Ecto neural progenitor cell (in vitro differentiated cells): ENCODE results near the gene MTERF2.
A peak's percentile ranks its signal among the peaks of the same experiment; 100 is the strongest.

ENCODE experiments used
- DNase-seq: peaks from one replicate; pipeline ENCODE4 v3.0.0-alpha.2; 2018; ENCODE audit warnings: low spot score

Gene MTERF2

GRCh38 chr12:106994579-106995220 is 7.8 kb upstream of the MTERF2 start:
- no peak for DNase-seq

- DNase-seq: no peak
These were observed 900 bp upstream of the MTERF2 start for GRCh38 chr12:106987846-106988245.

- DNase-seq: no peak
These were observed 811 bp downstream of the MTERF2 start for GRCh38 chr12:106986135-106986534.

GRCh38 chr12:106985479-106985878 is 1.5 kb downstream of the MTERF2 start:
- no peak for DNase-seq

DNA sequence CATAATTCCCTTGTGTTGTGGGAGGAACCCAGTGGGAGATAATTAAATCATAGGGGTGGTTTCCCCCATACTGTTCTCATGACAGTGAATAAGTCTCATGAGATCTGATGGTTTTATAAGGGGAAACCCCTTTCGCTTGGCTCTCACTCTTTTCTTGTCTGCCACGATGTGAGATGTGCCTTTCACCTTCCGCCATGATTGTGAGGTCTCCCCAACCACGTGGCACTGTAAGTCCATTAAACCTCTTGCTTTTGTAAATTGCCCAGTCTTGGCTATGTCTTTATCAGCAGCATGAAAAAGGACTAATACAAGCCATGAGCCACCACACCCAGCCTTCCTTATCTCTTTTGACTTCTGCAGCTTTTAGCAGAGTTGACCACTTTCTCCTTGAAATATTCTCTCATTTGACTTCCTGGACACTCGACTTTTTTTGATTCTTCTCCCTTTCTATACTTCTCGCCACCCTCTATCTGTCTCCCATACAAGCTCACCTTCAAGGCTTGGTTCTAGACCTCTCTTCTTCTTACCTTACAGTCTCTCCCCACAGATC is 2.3 kb downstream of the MTERF2 start:
- no peak for DNase-seq

- no peak for DNase-seq
These were observed 4.7 kb downstream of the MTERF2 start for GRCh38 chr12:106982229-106982628.

DNA sequence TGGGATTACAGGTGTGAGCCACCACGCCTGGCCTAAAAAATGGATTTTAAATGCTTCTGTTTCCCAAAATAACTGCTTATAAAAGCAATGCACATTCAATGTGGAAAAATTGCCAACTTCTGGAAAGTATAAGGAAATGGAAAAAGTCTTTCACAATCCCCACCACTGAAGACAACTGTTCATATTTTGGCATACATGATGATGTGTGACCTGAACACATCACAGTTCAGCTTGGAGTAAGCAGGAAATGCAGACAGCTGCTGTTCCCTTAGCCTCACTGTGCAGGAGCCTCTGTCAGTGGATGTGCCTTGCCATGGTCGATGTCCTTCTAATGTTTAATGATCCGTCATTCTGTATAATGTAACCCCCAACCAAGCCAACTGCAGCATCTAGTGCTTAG is 5.2 kb downstream of the MTERF2 start:
- no peak for DNase-seq

- no peak for DNase-seq
These were observed 6.0 kb downstream of the MTERF2 start for GRCh38 chr12:106980944-106981343.

- DNase-seq: no peak
These were observed 8.7 kb downstream of the MTERF2 start for GRCh38 chr12:106978035-106978800.

DNA sequence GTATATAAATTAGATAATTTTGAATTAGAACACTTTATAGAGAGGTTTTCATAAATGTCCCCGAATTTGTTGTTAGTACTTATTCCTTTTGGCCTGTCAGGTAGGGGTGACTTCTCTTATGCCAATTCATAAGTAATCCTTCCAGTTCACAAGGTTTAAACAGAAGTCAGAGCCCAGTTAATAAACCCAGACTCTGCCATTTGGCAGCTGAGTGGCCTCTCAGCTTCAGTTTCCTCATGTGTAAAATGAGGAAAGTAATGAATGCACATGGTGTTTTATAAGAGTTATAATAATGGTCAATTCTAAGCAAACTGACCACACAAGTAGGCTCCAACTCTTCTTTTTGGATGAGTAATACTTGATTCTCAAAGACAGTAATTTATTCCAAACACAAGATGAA is 10.3 kb downstream of the MTERF2 start:
- no peak for DNase-seq

DNA sequence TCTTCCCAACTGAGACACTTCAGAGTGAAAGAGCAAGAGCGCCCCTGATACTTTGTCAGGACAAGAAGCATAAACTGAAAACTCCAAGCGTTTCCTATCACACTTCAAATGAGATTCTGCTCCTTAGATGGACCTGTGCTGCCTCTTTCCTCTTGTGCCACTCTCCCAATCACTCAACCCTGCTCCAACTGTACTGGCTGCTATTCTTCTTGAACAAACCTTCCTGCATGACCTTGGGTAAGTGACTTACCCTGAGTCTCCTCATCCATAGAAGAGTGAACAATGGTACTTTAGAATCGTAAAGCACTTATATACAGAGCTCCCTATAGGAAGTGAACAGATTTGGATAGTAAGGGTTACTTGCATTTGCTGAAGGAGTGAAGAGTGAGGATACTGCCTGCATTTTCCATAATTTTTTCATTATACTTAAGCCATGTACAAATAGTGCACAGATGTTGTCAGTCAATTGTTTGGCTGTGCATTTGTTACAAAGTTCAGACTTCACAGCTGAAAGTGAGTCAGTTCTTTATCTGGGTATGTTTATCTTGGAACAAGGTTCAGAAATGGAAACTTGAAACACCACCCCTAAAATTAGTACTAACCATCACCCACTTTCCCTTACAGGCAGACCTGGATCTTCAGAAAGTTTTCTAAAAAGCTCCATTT is 10.8 kb downstream of the MTERF2 start:
- no peak for DNase-seq

GRCh38 chr12:106975098-106975497 is 11.8 kb downstream of the MTERF2 start:
- DNase-seq: no peak

DNA sequence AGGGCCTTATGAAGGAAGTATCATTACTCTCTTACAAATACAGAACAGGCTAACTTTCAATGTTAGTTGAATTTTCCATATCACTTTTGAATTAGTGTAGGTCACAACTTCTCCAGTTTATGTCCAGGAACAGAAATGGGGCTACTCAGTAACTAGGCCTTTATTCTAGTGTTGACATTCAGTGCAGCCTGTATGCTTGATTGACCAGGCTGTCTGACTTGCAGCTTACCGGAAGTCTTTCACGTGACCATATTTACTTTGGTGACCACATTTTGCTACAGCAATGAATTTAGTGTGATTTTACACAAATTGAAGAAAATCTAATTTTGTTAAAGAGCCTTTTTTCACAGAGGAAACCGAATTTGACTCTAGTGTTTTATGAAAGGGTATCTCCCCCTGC is 12.4 kb downstream of the MTERF2 start:
- DNase-seq: no peak

GRCh38 chr12:106973545-106973944 is 13.4 kb downstream of the MTERF2 start:
- DNase-seq: no peak

GRCh38 chr12:106971065-106971464 is 15.9 kb downstream of the MTERF2 start:
- no peak for DNase-seq

DNA sequence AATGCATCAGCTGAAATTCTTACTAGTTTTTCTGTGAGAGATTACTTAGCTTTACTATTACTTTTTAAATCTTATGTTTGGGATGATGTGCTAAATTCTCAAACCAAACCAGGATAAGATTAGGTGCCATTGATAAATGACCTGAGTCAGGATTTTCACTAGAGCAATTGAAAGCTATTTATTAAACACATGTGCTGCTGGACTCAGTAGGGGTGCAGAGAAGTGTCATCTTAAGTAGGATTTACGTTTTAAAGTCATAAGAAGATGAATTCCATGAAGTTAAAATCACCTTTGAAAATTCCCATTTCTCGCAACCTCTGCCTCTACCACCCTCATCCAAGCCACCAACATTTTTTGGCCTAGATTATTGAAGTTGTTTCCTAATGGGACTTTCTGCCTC is 22.4 kb downstream of the MTERF2 start:
- DNase-seq: no peak

- DNase-seq: no peak
These were observed 24.7 kb downstream of the MTERF2 start for GRCh38 chr12:106962286-106962685.

GRCh38 chr12:106960443-106960842 is 26.5 kb downstream of the MTERF2 start:
- DNase-seq: no peak

GRCh38 chr12:106957583-106957982 is 29.4 kb downstream of the MTERF2 start:
- DNase-seq: no peak

- DNase-seq: no peak
These were observed 30.8 kb downstream of the MTERF2 start for GRCh38 chr12:106956048-106956578.

GRCh38 chr12:106955377-106956047 is 31.4 kb downstream of the MTERF2 start, which contains the start of gene TMEM263:
TSS of gene TMEM263 (plus strand) at chr12:106955907. CDS start at chr12:106967117, 11,210 bp downstream.
- DNase-seq: peak; percentile 99
